ENCODE results near the gene GRK5.

The GRK5 gene

GRCh38 chr10:119495545-119495944, 288.2 kb downstream of the GRK5 start:
- Histone ChIP-seq H2AFZ (ENCODE audit: low read depth, low read length) (no peak overlapping the region), H3K27ac (ENCODE audit: low read length) (no peak overlapping the region), H3K4me3 (ENCODE audit: low read depth in 1 of 2, low read length in 2 of 2) (no peak overlapping the region), H3K27me3 (ENCODE audit: insufficient read depth, low read length, poor library complexity) (no peaks in the 10 kb centered on the region), H3K9ac (ENCODE audit: low read depth, low read length) (no peak overlapping the region), H3K4me1 (ENCODE audit: insufficient read depth, low read length) (no peaks in the 10 kb centered on the region), H3K36me3 (ENCODE audit: insufficient read depth, low read length) (peaks cover 18% of the 10 kb centered on the region; the same call in 1 of the 2 replicates), H4K20me1 (ENCODE audit: insufficient read depth, low read length) (no peaks in the 10 kb centered on the region), H3K9me3 (ENCODE audit: insufficient read depth, low read length, severe bottlenecking) (no peaks in the 10 kb centered on the region), H3K4me2 (ENCODE audit: insufficient read depth, low read length) (no peak overlapping the region), H3K79me2 (ENCODE audit: insufficient read depth, low read length) (no peaks in the 10 kb centered on the region)
- TF ChIP-seq EZH2 (IDR thresholded peaks at IDR 0.05; ENCODE audit: borderline replicate concordance, low read depth, low read length, severe bottlenecking) (no peak), CTCF (IDR thresholded peaks at IDR 0.05; ENCODE audit: borderline replicate concordance, extremely low read depth, low read length, poor library complexity, severe bottlenecking) (no peak)
- DNase-seq (no peak), ATAC-seq (ENCODE audit: insufficient read depth, low read depth) (no peak)

GRCh38 chr10:119496273-119496672, 288.9 kb downstream of the GRK5 start:
- H3K9ac ChIP-seq (ENCODE audit: low read depth, low read length) = no peak overlapping the region
- no peaks in the 10 kb centered on the region for H3K27me3 ChIP-seq (ENCODE audit: insufficient read depth, low read length, poor library complexity)
- no peak overlapping the region for H3K4me3 ChIP-seq (ENCODE audit: low read depth in 1 of 2, low read length in 2 of 2)
- H3K4me2 ChIP-seq (ENCODE audit: insufficient read depth, low read length) = no peak overlapping the region
- 0 out of 2 replicates have a peak overlapping the region, but pooled peaks have one; percentile 16 for H3K27ac ChIP-seq (ENCODE audit: low read length)
- peaks cover 18% of the 10 kb centered on the region; the same call in 1 of the 2 replicates for H3K36me3 ChIP-seq (ENCODE audit: insufficient read depth, low read length)
- peaks cover 3% of the 10 kb centered on the region; the same call in 1 of the 2 replicates for H3K79me2 ChIP-seq (ENCODE audit: insufficient read depth, low read length)
- DNase-seq = no peak
- H3K4me1 ChIP-seq (ENCODE audit: insufficient read depth, low read length) = peaks cover 7% of the 10 kb centered on the region
- no peak overlapping the region for H2AFZ ChIP-seq (ENCODE audit: low read depth, low read length)
- peak; percentile 20; the same call in 1 of the 3 replicates for ATAC-seq (ENCODE audit: insufficient read depth, low read depth)
- H3K9me3 ChIP-seq (ENCODE audit: insufficient read depth, low read length, severe bottlenecking) = no peaks in the 10 kb centered on the region
- H4K20me1 ChIP-seq (ENCODE audit: insufficient read depth, low read length) = no peaks in the 10 kb centered on the region
- no peak for TF ChIP-seq EZH2 (IDR thresholded peaks at IDR 0.05; ENCODE audit: borderline replicate concordance, low read depth, low read length, severe bottlenecking)
- TF ChIP-seq CTCF (IDR thresholded peaks at IDR 0.05; ENCODE audit: borderline replicate concordance, extremely low read depth, low read length, poor library complexity, severe bottlenecking) = no peak

GRCh38 chr10:119497243-119497642, 289.9 kb downstream of the GRK5 start:
- Histone ChIP-seq H3K27me3 (ENCODE audit: insufficient read depth, low read length, poor library complexity) (no peaks in the 10 kb centered on the region), H3K27ac (ENCODE audit: low read length) (no peak overlapping the region), H3K4me3 (ENCODE audit: low read depth in 1 of 2, low read length in 2 of 2) (no peak overlapping the region), H3K4me2 (ENCODE audit: insufficient read depth, low read length) (no peak overlapping the region), H3K79me2 (ENCODE audit: insufficient read depth, low read length) (peaks cover 3% of the 10 kb centered on the region; the same call in 1 of the 2 replicates), H3K4me1 (ENCODE audit: insufficient read depth, low read length) (peaks cover 17% of the 10 kb centered on the region), H4K20me1 (ENCODE audit: insufficient read depth, low read length) (no peaks in the 10 kb centered on the region), H3K36me3 (ENCODE audit: insufficient read depth, low read length) (peaks cover 18% of the 10 kb centered on the region; the same call in 1 of the 2 replicates), H3K9me3 (ENCODE audit: insufficient read depth, low read length, severe bottlenecking) (no peaks in the 10 kb centered on the region), H2AFZ (ENCODE audit: low read depth, low read length) (no peak overlapping the region), H3K9ac (ENCODE audit: low read depth, low read length) (no peak overlapping the region)
- ATAC-seq (ENCODE audit: insufficient read depth, low read depth) = no peak
- TF ChIP-seq CTCF (IDR thresholded peaks at IDR 0.05; ENCODE audit: borderline replicate concordance, extremely low read depth, low read length, poor library complexity, severe bottlenecking) (no peak), EZH2 (IDR thresholded peaks at IDR 0.05; ENCODE audit: borderline replicate concordance, low read depth, low read length, severe bottlenecking) (no peak)
- no peak for DNase-seq
